ENCODE data around the gene TBX19. TPM values are rescaled to one million over a fixed set of nuclear protein-coding genes. Genes with fewer than 3 reads are reported as not detected.
"Not testable (repeated sequence)": the region's sequence is repeated elsewhere in the genome, so short reads cannot be mapped to it uniquely, and the experiment has no call there.

Gene TBX19
- total RNA-seq, 1 donor from 2014 or later = 0.60 TPM

DNA sequence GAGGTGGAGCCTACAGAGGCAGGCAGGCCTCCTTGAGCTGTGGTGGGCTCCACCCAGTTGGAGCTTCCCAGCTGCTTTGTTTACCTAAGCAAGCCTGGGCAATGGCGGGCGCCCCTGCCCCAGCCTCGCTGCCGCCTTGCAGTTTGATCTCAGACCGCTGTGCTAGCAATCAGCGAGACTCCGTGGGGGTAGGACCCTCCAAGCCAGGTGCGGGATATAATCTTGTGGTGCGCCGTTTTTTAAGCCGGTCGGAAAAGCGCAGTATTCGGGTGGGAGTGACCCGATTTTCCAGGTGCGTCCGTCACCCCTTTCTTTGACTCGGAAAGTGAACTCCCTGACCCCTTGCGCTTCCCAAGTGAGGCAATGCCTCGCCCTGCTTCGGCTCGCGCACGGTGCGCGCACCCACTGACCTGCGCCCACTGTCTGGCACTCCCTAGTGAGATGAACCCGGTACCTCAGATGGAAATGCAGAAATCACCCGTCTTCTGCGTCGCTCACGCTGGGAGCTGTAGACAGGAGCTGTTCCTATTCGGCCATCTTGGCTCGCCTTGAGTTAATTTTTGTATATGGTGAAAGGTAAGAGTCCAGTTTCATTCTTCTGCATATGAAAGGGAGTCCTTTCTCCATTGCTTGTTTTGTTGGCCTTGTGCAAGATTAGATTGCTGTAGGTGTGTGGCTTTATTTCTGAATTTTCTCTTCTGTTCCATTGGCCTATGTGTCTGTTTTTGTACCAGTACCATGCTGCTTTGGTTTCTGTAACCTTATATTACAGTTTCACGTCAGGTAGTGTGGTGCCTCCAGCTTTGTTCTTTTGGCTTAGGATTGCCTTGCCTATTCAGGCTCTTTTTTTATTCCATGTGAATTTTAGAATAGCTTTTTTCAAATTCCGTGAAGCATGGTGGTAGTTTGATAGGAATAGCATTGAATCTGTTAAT, 73.9 kb downstream of the TBX19 start:
- not testable (repeated sequence) for DNase-seq (ENCODE audit: low read depth in 2 of 2)

DNA sequence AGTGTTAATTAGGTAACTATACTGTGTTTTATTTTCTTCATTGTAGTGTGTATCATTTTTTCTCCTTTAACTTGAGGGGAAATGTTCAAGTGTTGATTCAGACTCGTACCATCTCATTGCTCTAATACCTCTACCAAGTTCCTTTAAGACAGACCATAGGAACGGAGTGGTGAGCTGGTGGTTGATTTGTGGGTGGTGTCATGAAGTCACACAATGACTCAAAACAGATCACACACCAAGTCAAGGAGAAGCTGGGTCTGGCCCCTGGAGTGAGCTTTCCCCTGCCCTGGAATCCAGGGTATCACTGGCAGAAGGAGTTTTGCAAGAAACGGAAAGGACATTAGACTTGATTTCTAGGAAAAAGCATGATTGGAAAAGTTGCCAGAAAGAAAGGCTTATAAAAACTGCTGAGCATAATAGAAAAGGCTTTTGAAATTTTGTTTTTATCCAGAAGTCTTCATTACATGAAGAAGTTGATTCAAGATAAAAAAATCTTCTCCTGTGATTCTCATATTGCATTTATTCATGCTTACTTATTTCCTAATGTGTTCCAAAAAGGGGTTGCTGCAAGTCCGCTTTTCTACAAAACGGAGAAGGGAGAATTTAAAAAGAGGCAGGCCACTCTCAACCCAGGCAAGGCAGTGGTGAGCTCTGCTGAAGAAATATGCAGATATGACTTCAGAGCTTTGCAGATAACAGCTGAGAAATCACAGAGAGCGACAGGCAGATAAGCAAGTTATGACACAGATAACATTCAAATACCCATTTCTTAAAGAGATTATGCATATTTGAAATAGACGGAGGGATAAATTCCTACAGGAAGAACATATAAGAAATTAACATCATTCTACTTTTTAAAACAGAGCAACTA, 79.7 kb downstream of the TBX19 start:
- DNase-seq (ENCODE audit: low read depth in 2 of 2) = no peak

DNA sequence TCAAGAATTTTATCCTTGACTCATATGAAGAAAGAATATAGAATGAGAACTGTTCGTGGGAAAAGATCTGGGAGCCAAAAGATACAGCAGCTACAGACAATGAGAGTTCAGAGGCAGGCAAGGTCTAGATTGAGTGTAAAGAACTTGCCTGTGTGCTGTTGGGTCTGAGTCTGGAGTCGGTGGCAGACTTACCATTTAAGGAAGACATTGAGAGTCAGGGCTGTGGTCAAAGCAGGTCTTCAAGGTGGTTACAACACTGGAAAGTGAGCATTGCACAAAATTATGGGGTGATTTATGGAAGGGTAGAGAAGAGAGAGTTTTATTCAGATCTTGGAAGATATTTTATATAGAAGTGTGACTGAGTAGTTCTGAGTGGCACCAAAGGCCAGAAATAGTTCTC, 80.6 kb downstream of the TBX19 start:
- DNase-seq (ENCODE audit: low read depth in 2 of 2) = no peak

DNA sequence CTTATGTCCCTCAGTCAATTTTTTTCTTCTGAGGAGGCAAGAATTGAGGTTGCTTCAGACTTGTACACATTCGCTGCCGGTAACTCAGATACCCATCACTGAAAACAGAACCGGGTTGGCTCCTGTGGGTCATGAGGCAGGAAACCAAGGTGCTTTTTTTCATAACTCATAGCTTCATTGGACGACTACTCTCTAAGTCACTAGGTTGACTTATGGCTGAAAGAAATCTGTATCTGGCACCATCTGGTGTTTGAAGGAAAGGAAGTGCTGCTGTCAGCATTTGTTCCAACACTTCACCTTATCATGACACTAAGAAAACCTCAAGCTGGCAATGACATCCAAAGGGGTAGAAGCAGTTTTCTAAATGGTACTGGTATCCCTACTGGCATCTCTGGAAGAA, 82.3 kb downstream of the TBX19 start:
- DNase-seq (ENCODE audit: low read depth in 2 of 2) = no peak

Other genes starting within 250 kb of the TBX19 start
- 9.5 and 11.6 TPM in 2 replicates for gene GPR161, start 143.9 kb upstream of the TBX19 start, total RNA-seq
- gene TIPRL, start 101.9 kb upstream of the TBX19 start, total RNA-seq = 25.5 and 30.0 TPM in 2 replicates
- 33.3 and 46.2 TPM in 2 replicates for gene SFT2D2, start 54.9 kb upstream of the TBX19 start, total RNA-seq

Data from lung microvascular endothelial cell (primary cell).